Activated CD8-positive, alpha-beta memory T cell treated with anti-CD3 and anti-CD28 coated beads for 48 hours (primary cell): ENCODE data around the gene ABHD13.
A peak's percentile ranks its signal among the peaks of the same experiment; 100 is the strongest.
"Not testable (repeated sequence)": the region's sequence is repeated elsewhere in the genome, so short reads cannot be mapped to it uniquely, and the experiment has no call there.

Experiments
- DNase-seq, 3 experiments: peaks; one replicate each; pipeline ENCODE4 v3.0.0-alpha.2; 2020; ENCODE audit warnings: low read depth in 2 of 3, low spot score in 2 of 3

The ABHD13 gene

GRCh38 chr13:108218044-108218974 is at the start of gene ABHD13:
Gene ABHD13, plus strand, starts transcription at chr13:108218392. Its CDS starts 10,827 bp downstream, at chr13:108229219.
- peak; percentile 83 to 84 (median 84) for DNase-seq

DNA sequence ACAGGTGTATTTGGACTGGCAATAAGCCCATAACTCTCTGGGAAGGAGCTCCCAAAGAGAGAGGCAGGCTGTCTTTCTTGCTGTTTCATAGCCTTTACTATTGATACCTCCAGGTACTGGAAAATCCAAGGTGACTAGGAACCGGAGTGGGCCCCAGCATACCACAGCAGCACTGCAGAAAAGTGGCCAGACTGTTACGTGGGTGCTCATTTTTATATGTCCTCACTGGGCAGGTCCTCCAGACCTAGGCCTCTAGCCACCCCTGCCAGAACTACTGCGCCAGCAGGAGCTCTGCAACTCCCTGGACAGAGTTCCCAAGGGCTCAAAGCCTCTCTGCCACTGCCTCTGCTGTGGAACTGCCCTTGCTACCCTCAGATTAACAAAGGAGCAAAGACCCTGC is 49.3 kb upstream of the ABHD13 start:
- DNase-seq = no peak

- peak in 2 of 3 experiments; percentile 2 to 24 for DNase-seq
Observed at GRCh38 chr13:108176685-108177274, 41.4 kb upstream of the ABHD13 start.

DNA sequence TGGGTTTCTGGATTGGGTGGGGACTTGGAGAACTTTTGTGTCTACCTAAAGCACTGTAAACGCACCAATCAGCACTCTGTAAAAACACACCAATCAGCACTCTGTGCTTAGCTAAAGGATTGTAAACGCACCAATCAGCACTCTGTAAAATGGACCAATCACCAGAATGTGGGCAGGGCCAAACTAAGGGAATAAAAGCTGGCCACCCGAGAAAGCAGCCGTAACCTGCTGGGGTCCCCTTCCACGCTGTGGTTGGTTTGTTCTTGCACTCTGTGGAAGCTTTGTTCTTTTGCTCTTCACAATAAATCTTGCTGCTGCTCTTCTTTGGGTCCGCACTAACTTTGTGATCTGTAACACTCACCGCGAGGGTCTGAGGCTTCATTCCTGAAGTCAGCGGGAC is 40.1 kb upstream of the ABHD13 start:
- DNase-seq = no peak

GRCh38 chr13:108182652-108183051 is 35.5 kb upstream of the ABHD13 start:
- no peak for DNase-seq

GRCh38 chr13:108185223-108185622 is 33.0 kb upstream of the ABHD13 start:
- DNase-seq = no peak

- no peak for DNase-seq
Observed at GRCh38 chr13:108188260-108188659, 29.9 kb upstream of the ABHD13 start.

GRCh38 chr13:108190897-108191296 is 27.3 kb upstream of the ABHD13 start:
- DNase-seq = no peak

- no peak for DNase-seq
Observed at GRCh38 chr13:108193806-108194205, 24.4 kb upstream of the ABHD13 start.

DNA sequence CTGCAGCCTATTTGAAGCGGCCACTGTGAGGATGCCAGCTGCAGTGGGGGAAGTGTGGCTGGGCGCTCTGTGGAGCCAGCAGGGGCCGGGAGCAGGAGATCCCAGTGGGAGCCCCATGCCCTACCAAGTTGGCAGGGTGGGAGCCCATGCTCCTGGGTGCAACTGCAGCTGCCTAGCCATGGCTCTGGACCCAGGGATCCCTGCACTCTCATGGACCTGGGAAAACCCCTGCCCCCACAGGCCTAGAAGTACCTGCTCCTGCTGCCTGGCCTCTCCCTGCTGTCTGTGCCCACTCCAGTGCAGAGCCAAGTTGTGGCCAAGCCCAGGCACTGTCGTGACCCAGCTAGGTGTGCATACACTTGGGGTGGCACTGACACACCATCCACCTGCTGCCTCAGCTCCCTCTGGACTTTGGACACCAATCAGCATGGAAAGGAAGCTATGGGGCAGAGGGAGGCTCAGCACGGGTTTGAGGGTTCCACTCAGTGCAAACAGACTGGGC is 23.7 kb upstream of the ABHD13 start:
- DNase-seq = no peak

GRCh38 chr13:108195146-108195545 is 23.0 kb upstream of the ABHD13 start:
- DNase-seq = no peak

DNA sequence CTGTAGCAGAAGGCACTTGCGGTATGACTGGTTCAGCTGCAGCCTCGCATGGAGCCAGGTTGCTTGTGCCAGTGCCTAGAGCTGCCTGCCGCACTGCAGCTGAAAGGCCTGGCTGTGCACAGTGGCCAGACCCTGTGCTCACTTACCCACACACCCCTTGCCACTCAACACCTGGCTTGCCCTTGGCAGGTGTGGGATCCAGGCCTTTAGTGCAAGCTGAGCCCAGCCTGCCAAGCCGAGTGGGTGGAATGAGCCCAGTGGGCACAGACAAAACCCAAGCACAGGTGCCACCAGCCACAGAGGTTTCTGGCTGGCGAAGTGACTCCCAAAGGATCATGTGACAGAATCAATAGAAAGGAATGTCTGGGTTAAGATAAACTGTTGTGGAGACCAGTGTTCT is 22.3 kb upstream of the ABHD13 start:
- DNase-seq = no peak

- DNase-seq = no peak
Observed at GRCh38 chr13:108200781-108201398, 17.3 kb upstream of the ABHD13 start.

DNA sequence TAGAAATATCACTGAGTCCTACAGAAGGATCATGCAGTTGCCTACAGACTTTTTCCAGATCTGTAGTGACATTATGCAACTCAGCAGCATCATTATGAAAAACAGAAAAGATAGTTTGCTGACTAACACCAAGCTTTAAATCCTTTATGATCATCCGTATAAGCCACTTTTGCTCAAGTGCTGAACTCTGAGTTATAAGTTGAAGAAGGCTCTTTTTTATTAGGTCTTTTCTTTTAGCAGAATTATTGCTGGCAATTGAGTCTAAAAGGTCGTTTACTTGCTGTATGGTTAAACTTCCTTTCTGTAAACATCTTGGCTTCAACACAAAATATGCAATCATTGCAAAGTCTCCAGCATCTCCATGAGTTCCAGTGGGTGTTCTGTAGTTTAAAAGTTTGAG is 7.6 kb upstream of the ABHD13 start:
- DNase-seq = no peak

DNA sequence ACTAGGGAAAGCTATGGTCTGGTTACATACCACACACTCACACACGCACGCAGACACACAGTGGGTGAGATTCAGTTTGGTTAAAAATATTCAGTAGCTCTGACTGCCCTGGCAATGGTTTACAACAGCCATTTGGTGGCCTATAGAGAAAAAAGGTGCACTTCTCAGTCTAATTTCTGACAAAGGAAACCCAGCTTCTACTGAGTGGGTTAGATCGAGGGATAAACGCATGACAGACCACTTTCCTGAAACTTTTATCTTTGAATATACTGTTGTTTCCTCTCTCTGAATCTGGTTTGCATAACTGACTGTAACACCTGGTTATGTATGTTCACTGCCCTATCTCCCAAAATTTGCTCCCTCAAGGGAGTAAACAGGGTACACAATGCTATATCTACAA is 5.3 kb upstream of the ABHD13 start:
- no peak for DNase-seq

GRCh38 chr13:108213946-108214345 is 4.2 kb upstream of the ABHD13 start:
- no peak for DNase-seq

DNA sequence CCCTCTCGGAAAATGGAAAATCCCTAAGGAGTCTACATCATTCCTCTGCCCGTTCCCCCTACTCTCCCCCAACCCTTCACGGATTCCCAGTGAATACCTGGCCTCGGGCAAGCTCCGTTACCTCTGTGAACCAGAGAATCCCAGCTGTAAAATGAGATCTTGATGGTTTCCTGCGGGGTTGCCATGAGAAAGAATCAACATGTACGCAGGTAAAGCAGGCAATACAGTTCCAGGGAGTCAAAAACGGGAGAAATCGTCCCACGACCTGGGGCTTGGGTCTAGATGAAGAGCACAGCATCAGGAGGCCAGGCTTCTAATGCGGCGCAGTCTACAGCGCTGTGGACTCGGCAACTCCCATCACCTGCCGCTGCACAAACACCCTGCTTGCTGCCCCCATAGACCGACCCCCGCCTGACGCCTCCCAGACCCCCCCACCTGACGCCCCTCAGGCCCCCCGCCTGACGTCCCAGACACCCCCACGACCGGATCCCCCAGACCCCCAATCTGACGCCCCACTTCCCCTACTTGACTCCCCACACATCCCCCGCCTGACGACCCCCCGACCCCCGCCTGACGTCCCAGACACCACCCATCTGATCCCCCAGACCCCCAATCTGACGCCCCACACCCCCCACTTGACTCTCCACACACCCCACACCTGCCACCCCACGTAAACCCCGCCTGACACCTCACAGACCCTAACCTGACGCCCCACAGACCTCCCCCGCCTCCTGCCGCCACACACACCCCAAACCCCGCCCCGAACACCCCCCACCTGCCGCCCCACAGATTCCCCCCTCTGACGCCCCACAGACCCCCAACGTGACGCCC is 3.5 kb upstream of the ABHD13 start:
- DNase-seq = no peak

DNA sequence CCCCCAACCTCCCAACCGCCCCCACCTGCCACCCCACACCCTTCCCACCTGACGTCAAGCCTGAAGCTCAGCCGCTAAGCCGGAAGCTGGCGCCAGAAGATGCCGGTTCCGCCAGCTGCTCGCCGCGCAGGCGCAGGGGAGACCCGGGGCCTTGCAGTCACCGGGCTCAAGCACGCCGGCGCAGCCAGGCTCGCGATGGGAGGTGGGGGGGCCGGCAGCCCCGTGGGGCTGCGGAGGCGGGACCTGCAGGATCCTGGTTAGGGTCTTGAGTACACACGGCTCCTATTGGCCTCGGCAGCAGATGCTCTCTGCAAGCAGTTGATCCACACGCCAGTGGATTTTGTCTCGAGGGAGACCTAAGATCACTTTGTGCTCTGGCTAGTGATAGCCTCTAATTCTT is 2.8 kb upstream of the ABHD13 start, which contains the start of gene LIG4:
LIG4 (minus strand) TSS at position 101 of the 400 bp plus-strand sequence. CDS start 4,268 bp downstream, outside the sequence.
- DNase-seq = peak; percentile 56 to 80 (median 67)

DNA sequence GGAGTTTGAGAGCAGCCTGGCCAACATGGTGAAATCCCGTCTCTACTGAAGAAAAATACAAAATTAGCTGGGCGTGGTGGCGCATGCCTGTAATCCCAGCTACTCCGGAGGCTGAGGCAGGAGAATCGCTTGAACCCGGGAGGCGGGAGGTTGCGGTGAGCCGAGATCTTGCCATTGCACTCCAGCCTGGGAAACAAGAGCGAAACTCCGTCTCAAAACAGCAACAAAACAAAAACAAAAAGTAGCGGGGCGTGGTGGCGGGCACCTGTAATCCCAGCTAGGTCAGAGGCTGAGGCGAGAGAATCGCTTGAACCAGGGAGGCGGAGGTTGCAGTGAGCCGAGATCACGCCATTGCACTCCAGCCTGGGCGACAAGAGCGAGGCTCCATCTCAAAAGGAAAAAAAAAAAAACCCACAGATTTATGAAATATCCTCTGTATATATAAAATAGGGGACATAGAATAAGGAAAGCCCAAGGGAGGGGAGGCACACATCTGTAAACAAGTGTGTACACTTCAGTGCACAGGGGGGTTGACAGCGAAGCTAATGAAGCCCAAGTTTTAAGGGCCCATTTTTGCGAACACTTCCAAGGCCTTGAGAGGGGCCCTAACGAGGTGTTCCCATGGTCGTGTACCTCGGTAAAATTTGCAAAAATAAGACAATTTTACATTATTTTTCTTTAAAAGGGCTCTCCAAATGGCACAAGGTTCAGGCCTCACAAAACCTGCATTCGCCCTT is 717 bp upstream of the ABHD13 start:
- not testable (repeated sequence) for DNase-seq

DNA sequence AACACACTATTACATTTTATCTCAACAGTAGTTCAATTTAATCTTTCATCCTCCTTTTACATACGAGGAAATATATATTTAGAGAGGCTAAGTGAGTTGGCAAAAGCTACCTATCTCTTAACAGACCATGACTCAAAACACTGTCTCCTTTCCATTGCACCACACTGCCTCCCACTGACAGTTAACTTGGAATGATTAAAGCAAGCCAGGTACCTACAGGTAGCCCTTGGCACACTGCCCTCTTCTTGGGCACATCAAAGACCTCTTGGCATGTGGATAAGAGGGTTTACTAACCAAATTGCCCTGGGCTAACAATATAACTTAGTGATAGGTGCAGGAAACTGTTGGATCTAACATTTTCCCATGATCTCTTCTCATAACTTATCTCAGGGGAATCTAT is 1.8 kb downstream of the ABHD13 start:
- no peak for DNase-seq
